Gastroesophageal sphincter (tissue), 4 donors: ENCODE results near the gene ZNF816. TPM values are rescaled to one million over a fixed set of nuclear protein-coding genes. Genes with fewer than 3 reads are reported as not detected.

Experiments
- ATAC-seq: fragments of 150-250 bp; one replicate; pipeline ENCODE4 v1.9.1; 2016; ENCODE audit warnings: mild to moderate bottlenecking, moderate library complexity
- H3K27ac ChIP-seq, 4 donors: fragments of 200-600 bp; sonication (generic) in 3 of 4; 1 replicate in 3 of 4; 2 replicates in 1 of 4; pipeline ENCODE4 v1.5.1; 2016 to 2019
- H3K27me3 ChIP-seq: fragments of 200-600 bp; sonication (generic); one replicate; pipeline ENCODE4 v1.5.1; 2019
- H3K36me3 ChIP-seq, 2 donors: fragments of 200-600 bp; sonication (generic); one replicate each; pipeline ENCODE4 v1.5.1; 2019; ENCODE audit warnings: control low read depth in 1 of 2
- H3K4me1 ChIP-seq, 3 donors: fragments of 200-600 bp; sonication (generic); 1 replicate in 2 of 3; 2 replicates in 1 of 3; pipeline ENCODE4 v1.5.1; 2016 to 2019; ENCODE audit warnings: control low read depth in 2 of 3
- H3K4me3 ChIP-seq, 2 donors: fragments of 200-600 bp; sonication (generic); one replicate each; pipeline ENCODE4 v1.5.1; 2019; ENCODE audit warnings: mild to moderate bottlenecking in 1 of 2, moderate library complexity in 1 of 2
- H3K9me3 ChIP-seq, 3 donors: fragments of 200-600 bp; sonication (generic); one replicate each; pipeline ENCODE4 v1.5.1; 2017 to 2019; ENCODE audit warnings: control low read depth in 2 of 3
- EP300 ChIP-seq: sonication (generic); formaldehyde crosslinking; IDR thresholded peaks from one replicate; pipeline ENCODE4 v1.6.1; 2017; ENCODE audit warnings: antibody characterized with exemption, mild to moderate bottlenecking
- POLR2A ChIP-seq, 2 donors: fragments of 450-650 bp; IDR thresholded peaks; one replicate each; pipeline ENCODE4 v1.6.1; 2017; ENCODE audit warnings: antibody characterized with exemption in 2 of 2, mild to moderate bottlenecking in 2 of 2, moderate library complexity in 1 of 2
- POLR2AphosphoS5 ChIP-seq: sonication (generic); formaldehyde crosslinking; IDR thresholded peaks from one replicate; pipeline ENCODE4 v1.6.1; 2017; ENCODE audit warnings: antibody characterized with exemption
- WGBS, 2 donors: methylation state at CpG; one replicate each; pipeline ENCODE4 v1.1.5; 2018; ENCODE audit warnings: low coverage in 1 of 2; 5-methylcytosine and 5-hydroxymethylcytosine counted together
- total RNA-seq, 4 donors: library from RNA; depleted of rRNA; stranded (reverse); fragments of >200 nt; gene quantifications; one replicate each; pipeline ENCODE4 v1.1.0, GENCODE V29; 2016
- TF ChIP-seq, protein P1 (sequence below), 4 experiments: fragments of 200-600 bp in 2 of 4; fragments of 450-650 bp in 2 of 4; sonication (generic) in 1 of 4; IDR thresholded peaks; one replicate each; pipeline ENCODE4 v1.5.1; 2017 to 2019; ENCODE audit warnings: antibody characterized with exemption in 4 of 4, mild to moderate bottlenecking in 2 of 4, moderate library complexity in 2 of 4

ZNF816 gene
- total RNA-seq, 4 donors from 2014 or later, result 5.3 to 7.8 (median 6.8) TPM

DNA sequence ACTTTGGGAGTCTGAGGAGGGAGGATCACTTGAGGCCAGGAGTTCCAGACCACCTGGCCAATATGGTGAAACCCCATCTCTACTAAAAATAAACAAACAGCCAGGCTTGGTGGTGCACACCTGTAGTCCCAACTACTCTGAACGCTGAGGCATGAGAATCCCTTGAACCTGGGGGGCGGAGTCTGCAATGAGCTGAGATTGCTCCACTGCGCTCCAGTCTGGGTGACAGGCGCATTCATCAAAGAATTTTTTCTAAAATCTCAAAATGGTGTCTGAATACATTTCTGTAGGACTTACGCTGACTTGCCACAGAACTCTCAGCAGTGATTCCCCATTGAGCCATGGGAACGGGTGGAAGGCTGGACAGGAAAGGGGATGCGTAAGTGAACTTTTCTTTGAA is 33.0 kb upstream of the ZNF816 start:
- 83 to 86% methylated on average over 5 to 7 of the region's 7 CpGs for WGBS, 2 donors
- H3K27me3 ChIP-seq, result peaks cover 6% of the 10 kb centered on the region
- no peak overlapping the region for H3K27ac ChIP-seq
- H3K4me3 ChIP-seq, result no peak overlapping the region
- no peaks in the 10 kb centered on the region for H3K9me3 ChIP-seq
- TF ChIP-seq EP300 (no peak), POLR2A (IDR thresholded peaks at IDR 0.05) (no peak), POLR2AphosphoS5 (no peak)
- TF ChIP-seq, protein P1, sequence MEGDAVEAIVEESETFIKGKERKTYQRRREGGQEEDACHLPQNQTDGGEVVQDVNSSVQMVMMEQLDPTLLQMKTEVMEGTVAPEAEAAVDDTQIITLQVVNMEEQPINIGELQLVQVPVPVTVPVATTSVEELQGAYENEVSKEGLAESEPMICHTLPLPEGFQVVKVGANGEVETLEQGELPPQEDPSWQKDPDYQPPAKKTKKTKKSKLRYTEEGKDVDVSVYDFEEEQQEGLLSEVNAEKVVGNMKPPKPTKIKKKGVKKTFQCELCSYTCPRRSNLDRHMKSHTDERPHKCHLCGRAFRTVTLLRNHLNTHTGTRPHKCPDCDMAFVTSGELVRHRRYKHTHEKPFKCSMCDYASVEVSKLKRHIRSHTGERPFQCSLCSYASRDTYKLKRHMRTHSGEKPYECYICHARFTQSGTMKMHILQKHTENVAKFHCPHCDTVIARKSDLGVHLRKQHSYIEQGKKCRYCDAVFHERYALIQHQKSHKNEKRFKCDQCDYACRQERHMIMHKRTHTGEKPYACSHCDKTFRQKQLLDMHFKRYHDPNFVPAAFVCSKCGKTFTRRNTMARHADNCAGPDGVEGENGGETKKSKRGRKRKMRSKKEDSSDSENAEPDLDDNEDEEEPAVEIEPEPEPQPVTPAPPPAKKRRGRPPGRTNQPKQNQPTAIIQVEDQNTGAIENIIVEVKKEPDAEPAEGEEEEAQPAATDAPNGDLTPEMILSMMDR (IDR thresholded peaks at IDR 0.05), result no peak
- ATAC-seq, result no peak
- H3K36me3 ChIP-seq, result no peaks in the 10 kb centered on the region
- H3K4me1 ChIP-seq, result peaks cover 0 to 26% (median 8%) of the 10 kb centered on the region in 3 donors

DNA sequence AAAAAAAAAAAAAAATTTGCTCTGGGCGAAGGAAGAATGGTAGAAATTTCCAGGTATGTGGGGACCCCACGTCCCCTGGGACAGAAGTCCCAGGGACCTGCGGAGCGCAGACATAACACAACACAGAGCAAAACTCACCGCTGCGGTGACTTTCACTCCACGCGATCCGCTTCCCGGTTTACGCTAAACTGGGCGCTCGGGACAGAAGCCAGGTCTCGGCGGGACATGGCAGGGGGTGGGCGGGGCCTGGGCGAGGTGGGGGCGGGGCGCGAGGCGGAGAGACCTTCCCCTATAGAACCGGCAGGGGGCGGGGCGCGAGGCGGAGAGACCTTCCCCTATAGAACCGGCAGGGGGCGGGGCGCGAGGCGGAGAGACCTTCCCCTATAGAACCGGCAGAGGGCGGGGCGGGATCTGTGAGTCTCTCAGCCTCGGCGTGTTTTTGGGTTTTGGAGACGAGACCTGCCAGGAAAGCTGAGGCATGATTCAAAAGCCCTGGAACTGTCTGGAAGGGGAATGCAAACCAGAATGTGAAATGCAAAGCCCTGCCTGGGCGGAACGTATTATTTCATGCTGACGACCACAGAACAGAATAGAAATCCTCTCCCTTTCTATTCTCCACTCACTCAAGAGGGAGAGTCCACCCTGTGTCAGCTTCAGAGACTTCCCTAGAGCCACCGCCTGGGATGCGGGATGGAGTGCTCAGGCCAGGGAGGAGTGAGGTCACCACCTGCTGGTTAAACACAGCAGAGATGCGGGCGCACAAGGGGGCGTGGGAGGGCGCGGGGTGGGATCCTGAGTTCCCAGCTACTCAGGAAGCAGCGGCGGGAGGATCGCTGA is 30.9 kb upstream of the ZNF816 start:
- H3K36me3 ChIP-seq, result peaks cover 0 to 9% of the 10 kb centered on the region in 2 donors
- H3K27me3 ChIP-seq, result peaks cover 6% of the 10 kb centered on the region
- WGBS, 2 donors, result 1 to 2% methylated on average over 10 to 13 of the region's 50 CpGs
- H3K4me1 ChIP-seq, result peaks cover 0 to 26% (median 8%) of the 10 kb centered on the region in 3 donors
- H3K9me3 ChIP-seq, result no peaks in the 10 kb centered on the region
- peak overlapping the region; percentile 6 to 84 (median 76) for H3K27ac ChIP-seq
- TF ChIP-seq POLR2AphosphoS5 (peak; percentile 5), POLR2A (IDR thresholded peaks at IDR 0.05) (no peak), EP300 (no peak)
- TF ChIP-seq, protein P1 (IDR thresholded peaks at IDR 0.05), result peak; percentile 29 to 78 (median 44)
- peak; percentile 88 for ATAC-seq
- peak overlapping the region; percentile 55 to 57 for H3K4me3 ChIP-seq

DNA sequence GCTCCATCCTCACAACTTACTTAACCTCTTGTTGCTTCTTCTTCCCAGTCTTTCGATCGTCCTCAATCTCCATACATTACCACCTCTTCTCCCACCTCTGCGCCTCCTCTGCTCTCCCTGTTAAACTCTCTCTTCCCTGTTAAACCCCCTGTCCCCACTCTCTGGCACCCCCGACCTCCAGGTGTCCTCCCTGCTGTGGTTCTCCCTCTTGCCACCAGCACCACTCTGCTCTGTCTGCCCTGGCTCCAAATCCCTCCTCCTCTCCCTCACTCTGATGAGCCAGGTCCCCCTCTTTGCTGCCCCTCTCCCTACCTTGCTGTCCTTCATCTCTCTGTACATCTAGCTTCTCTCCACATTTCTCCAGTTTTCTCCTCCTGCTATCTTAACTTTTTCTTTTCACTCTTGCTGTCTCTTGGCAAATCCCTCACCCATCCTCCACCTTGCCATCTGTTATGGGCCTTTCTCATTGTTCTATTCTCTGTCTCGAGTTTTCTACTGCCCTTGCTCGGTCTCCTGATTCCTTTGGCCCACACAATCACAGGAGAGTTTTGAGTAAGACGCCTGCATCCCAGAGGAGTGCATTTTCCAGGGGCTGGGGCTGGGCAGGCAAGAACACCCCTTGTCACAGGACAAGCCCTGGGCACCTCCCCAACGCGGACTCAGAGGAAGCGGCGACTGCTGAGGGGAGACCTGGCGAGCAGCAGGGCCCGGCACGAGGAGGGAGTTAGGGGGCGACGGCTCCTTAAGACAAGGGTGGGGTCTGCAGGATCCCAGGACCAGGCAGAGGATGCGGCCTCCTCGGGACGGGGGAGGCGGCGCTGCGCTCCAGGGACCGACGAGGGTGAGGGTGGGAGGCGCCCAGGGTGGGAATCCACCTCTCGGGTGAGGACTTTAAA is 29.7 kb upstream of the ZNF816 start:
- peak; percentile 16 for ATAC-seq
- Histone ChIP-seq H3K4me1 (peaks cover 0 to 26% (median 8%) of the 10 kb centered on the region in 3 donors), H3K36me3 (peaks cover 0 to 20% of the 10 kb centered on the region in 2 donors), H3K9me3 (no peaks in the 10 kb centered on the region), H3K4me3 (peak overlapping the region; percentile 55 to 57), H3K27ac (peak overlapping the region in 3 of 4 donors; percentile 74 to 84 (median 78)), H3K27me3 (no peaks in the 10 kb centered on the region)
- TF ChIP-seq, protein P1 (IDR thresholded peaks at IDR 0.05), result no peak
- WGBS, 2 donors, result 25 to 84% methylated on average over 3 to 10 of the region's 26 CpGs

GRCh38 chr19:52991484-52991883 is 28.8 kb upstream of the ZNF816 start:
- 85 to 100% methylated on average over 2 of the region's 2 CpGs for WGBS, 2 donors
- Histone ChIP-seq H3K27ac (peak overlapping the region in 1 of 4 donors; percentile 84), H3K4me1 (peaks cover 0 to 26% (median 8%) of the 10 kb centered on the region in 3 donors), H3K9me3 (no peaks in the 10 kb centered on the region), H3K4me3 (no peak overlapping the region), H3K36me3 (peaks cover 0 to 28% of the 10 kb centered on the region in 2 donors), H3K27me3 (no peaks in the 10 kb centered on the region)
- ATAC-seq, result no peak
- TF ChIP-seq POLR2A (IDR thresholded peaks at IDR 0.05), result no peak
- TF ChIP-seq POLR2AphosphoS5, result no peak
- TF ChIP-seq, protein P1 (IDR thresholded peaks at IDR 0.05), result no peak
- TF ChIP-seq EP300, result no peak
